ENCODE data around the gene CASS4. TPM values are rescaled to one million over a fixed set of nuclear protein-coding genes. Genes with fewer than 3 reads are reported as not detected.

Gene CASS4
- total RNA-seq, 1 experiment from 2014 or later = 0.15 TPM

DNA sequence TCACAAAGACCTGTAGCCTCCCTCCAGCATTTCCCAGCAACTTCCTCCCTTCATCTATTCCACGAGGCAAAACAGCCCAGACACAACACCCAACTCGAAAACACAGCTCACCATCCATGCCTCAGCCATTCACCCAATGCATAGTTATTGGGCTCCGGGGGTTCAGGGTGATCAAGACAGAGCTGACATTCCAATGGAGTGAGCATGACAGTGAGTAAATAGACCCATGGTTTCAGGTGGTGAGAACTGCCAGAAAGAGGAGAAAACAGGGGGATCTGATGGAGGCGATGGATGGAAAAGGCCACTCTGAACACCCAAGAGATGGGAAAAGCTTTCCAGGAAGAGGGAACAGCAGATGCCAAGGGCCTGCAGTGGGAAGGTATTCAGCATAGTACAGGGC is 5.9 kb downstream of the CASS4 start:
- intact Hi-C loops (cut with micrococcal nuclease; ENCODE audit: unreplicated experiment) (no loop called here), in situ Hi-C loops (cut with HindIII; ENCODE audit: low pct_unique_long_range_greater_than_20kb, low sequenced_read_pairs) (no loop called here)
- ChIA-PET POLR2A (no interaction called here), CTCF (no interaction called here)
- no TSS peak for BruUV-seq (replicated peaks)
- H3K36me3 ChIP-seq (ENCODE audit: control insufficient read depth, insufficient read depth, low read length) = no peaks in the 10 kb centered on the region
- no peaks in the 10 kb centered on the region for H3K4me1 ChIP-seq (ENCODE audit: control insufficient read depth, insufficient read depth, low read length)
- no peak for TF ChIP-seq POLR2AphosphoS5 (IDR thresholded peaks at IDR 0.05; ENCODE audit: low read depth, low read length)
- no peak for TF ChIP-seq CTCF (IDR thresholded peaks at IDR 0.05)
- TF ChIP-seq, protein P1, sequence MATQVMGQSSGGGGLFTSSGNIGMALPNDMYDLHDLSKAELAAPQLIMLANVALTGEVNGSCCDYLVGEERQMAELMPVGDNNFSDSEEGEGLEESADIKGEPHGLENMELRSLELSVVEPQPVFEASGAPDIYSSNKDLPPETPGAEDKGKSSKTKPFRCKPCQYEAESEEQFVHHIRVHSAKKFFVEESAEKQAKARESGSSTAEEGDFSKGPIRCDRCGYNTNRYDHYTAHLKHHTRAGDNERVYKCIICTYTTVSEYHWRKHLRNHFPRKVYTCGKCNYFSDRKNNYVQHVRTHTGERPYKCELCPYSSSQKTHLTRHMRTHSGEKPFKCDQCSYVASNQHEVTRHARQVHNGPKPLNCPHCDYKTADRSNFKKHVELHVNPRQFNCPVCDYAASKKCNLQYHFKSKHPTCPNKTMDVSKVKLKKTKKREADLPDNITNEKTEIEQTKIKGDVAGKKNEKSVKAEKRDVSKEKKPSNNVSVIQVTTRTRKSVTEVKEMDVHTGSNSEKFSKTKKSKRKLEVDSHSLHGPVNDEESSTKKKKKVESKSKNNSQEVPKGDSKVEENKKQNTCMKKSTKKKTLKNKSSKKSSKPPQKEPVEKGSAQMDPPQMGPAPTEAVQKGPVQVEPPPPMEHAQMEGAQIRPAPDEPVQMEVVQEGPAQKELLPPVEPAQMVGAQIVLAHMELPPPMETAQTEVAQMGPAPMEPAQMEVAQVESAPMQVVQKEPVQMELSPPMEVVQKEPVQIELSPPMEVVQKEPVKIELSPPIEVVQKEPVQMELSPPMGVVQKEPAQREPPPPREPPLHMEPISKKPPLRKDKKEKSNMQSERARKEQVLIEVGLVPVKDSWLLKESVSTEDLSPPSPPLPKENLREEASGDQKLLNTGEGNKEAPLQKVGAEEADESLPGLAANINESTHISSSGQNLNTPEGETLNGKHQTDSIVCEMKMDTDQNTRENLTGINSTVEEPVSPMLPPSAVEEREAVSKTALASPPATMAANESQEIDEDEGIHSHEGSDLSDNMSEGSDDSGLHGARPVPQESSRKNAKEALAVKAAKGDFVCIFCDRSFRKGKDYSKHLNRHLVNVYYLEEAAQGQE (IDR thresholded peaks at IDR 0.05; ENCODE audit: insufficient read depth in 1 of 2, low read depth in 2 of 2, low read length in 1 of 2) = no peak
- TF ChIP-seq TCF7L2 (IDR thresholded peaks at IDR 0.05; ENCODE audit: low read depth, low read length) = no peak
- TF ChIP-seq SIN3A (IDR thresholded peaks at IDR 0.05; ENCODE audit: borderline replicate concordance, insufficient read depth, low read depth, low read length) = no peak
- ATAC-seq (no peak), DNase-seq (ENCODE audit: low read depth, low spot score) (no peak)
- no peak overlapping the region for H3K4me3 ChIP-seq (ENCODE audit: low read depth in 2 of 2, low read length in 2 of 2)
- H3K27ac ChIP-seq (ENCODE audit: low read length) = no peak overlapping the region
- no peaks in the 10 kb centered on the region for H3K27me3 ChIP-seq (ENCODE audit: control insufficient read depth, insufficient read depth, low read length)
- H3K9me3 ChIP-seq (ENCODE audit: control insufficient read depth, insufficient read depth, low read depth, low read length) = no peaks in the 10 kb centered on the region

DNA sequence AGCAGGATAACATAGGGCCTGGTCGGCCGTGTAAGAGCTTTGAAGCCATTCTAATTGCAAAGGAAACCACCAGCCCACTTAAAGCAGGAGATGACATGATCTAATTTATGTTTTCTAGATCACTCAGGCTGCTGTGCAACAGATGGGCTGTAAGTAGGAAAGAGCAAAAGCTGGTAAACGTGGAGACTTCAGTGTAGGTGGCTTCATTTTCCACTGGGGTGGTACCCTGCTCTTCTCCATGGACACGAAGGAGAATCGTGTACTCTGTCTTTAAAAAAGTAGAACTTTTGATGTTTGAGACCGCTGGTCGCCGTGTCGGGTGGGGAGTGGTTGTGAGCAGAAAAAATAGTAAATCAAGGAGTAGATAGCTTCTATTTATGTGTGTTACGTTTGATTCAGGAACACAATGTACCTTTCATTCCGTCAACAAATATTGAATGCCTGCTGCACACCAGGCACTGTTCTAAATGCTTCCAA is 6.4 kb downstream of the CASS4 start:
- Histone ChIP-seq H3K36me3 (ENCODE audit: control insufficient read depth, insufficient read depth, low read length) (no peaks in the 10 kb centered on the region), H3K27ac (ENCODE audit: low read length) (no peak overlapping the region), H3K9me3 (ENCODE audit: control insufficient read depth, insufficient read depth, low read depth, low read length) (no peaks in the 10 kb centered on the region), H3K4me1 (ENCODE audit: control insufficient read depth, insufficient read depth, low read length) (no peaks in the 10 kb centered on the region), H3K4me3 (ENCODE audit: low read depth in 2 of 2, low read length in 2 of 2) (no peak overlapping the region), H3K27me3 (ENCODE audit: control insufficient read depth, insufficient read depth, low read length) (no peaks in the 10 kb centered on the region)
- intact Hi-C loops (cut with micrococcal nuclease; ENCODE audit: unreplicated experiment) (no loop called here), in situ Hi-C loops (cut with HindIII; ENCODE audit: low pct_unique_long_range_greater_than_20kb, low sequenced_read_pairs) (no loop called here)
- TF ChIP-seq SIN3A (IDR thresholded peaks at IDR 0.05; ENCODE audit: borderline replicate concordance, insufficient read depth, low read depth, low read length) = no peak
- TF ChIP-seq CTCF (IDR thresholded peaks at IDR 0.05) = no peak
- no peak for TF ChIP-seq POLR2AphosphoS5 (IDR thresholded peaks at IDR 0.05; ENCODE audit: low read depth, low read length)
- no peak for TF ChIP-seq TCF7L2 (IDR thresholded peaks at IDR 0.05; ENCODE audit: low read depth, low read length)
- TF ChIP-seq, protein P1 (IDR thresholded peaks at IDR 0.05; ENCODE audit: insufficient read depth in 1 of 2, low read depth in 2 of 2, low read length in 1 of 2) = no peak
- POLR2A ChIA-PET = no interaction called here
- ATAC-seq (no peak), DNase-seq (ENCODE audit: low read depth, low spot score) (no peak)
- CTCF ChIA-PET = no interaction called here
- BruUV-seq (replicated peaks) = no TSS peak

All from Panc1 (cell line).